ENCODE data around the gene SLC25A11.

GRCh38 chr17:4958102-4958501 lies 18.3 kb upstream of the SLC25A11 start:
- no peak for TF ChIP-seq YY1 (IDR thresholded peaks at IDR 0.05; ENCODE audit: insufficient read depth, insufficient read length)
- TF ChIP-seq ZNF274 (IDR thresholded peaks at IDR 0.05; ENCODE audit: low read depth, low read length), result no peak

Data from NT2/D1 (cell line).